ENCODE measurements around the gene GPR65. TPM values are rescaled to one million over a fixed set of nuclear protein-coding genes. Genes with fewer than 3 reads are reported as not detected.

Gene GPR65
- total RNA-seq, 1 donor from 2014 or later = not detected

DNA sequence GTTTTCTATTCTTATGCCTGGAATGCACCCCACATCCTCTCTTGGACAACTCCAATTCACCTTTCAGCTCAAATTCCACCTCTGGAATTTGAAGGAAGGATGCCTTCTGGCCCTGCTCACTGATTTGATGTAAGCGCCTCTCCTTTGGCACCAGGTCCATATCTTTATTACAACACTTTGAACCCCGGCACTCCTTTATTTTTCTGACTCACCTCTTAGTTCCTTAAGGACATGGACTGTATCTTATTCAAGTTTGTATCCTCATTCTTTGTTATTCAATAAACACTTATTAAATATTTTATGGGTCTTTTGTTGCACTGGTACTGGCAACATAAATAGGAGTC lies 15.0 kb upstream of the GPR65 start:
- H3K27me3 Mint-ChIP-seq (ENCODE audit: low read depth) = no peaks in the 10 kb centered on the region
- peaks cover 21% of the 10 kb centered on the region for H3K4me1 Mint-ChIP-seq (ENCODE audit: low read depth)
- TF ChIP-seq, protein P1, sequence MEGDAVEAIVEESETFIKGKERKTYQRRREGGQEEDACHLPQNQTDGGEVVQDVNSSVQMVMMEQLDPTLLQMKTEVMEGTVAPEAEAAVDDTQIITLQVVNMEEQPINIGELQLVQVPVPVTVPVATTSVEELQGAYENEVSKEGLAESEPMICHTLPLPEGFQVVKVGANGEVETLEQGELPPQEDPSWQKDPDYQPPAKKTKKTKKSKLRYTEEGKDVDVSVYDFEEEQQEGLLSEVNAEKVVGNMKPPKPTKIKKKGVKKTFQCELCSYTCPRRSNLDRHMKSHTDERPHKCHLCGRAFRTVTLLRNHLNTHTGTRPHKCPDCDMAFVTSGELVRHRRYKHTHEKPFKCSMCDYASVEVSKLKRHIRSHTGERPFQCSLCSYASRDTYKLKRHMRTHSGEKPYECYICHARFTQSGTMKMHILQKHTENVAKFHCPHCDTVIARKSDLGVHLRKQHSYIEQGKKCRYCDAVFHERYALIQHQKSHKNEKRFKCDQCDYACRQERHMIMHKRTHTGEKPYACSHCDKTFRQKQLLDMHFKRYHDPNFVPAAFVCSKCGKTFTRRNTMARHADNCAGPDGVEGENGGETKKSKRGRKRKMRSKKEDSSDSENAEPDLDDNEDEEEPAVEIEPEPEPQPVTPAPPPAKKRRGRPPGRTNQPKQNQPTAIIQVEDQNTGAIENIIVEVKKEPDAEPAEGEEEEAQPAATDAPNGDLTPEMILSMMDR (IDR thresholded peaks at IDR 0.05) = no peak
- DNase-seq (ENCODE audit: low spot score) = no peak
- no peaks in the 10 kb centered on the region for H3K36me3 Mint-ChIP-seq (ENCODE audit: low read depth)
- H3K9me3 Mint-ChIP-seq (ENCODE audit: low read depth) = no peaks in the 10 kb centered on the region
- no peak overlapping the region for H3K27ac Mint-ChIP-seq (ENCODE audit: unreplicated experiment)
- no peak overlapping the region for H3K4me3 Mint-ChIP-seq (ENCODE audit: unreplicated experiment)

DNA sequence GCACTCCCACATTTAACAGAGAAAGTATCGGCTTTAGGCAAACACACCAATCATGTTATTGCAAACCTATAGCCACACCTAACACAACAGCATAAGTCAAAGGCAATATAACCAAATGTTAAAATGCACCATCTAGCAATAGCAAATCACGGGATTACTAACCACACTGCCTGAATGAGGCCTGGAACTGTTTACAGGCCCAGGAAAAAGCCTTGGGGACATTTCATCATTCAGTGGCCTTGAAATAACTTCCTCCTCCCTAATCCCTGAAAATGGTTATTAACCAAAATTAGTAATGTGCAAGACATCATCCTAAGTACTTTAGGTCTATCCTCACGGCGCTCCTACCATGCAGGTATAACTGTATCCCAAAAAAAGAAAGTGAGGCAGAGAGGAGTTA lies 14.3 kb upstream of the GPR65 start:
- Mint-ChIP-seq H3K27me3 (ENCODE audit: low read depth) (no peaks in the 10 kb centered on the region), H3K27ac (ENCODE audit: unreplicated experiment) (no peak overlapping the region), H3K9me3 (ENCODE audit: low read depth) (no peaks in the 10 kb centered on the region), H3K4me3 (ENCODE audit: unreplicated experiment) (no peak overlapping the region), H3K4me1 (ENCODE audit: low read depth) (peaks cover 25% of the 10 kb centered on the region), H3K36me3 (ENCODE audit: low read depth) (no peaks in the 10 kb centered on the region)
- no peak for DNase-seq (ENCODE audit: low spot score)
- TF ChIP-seq, protein P1 (IDR thresholded peaks at IDR 0.05) = no peak

DNA sequence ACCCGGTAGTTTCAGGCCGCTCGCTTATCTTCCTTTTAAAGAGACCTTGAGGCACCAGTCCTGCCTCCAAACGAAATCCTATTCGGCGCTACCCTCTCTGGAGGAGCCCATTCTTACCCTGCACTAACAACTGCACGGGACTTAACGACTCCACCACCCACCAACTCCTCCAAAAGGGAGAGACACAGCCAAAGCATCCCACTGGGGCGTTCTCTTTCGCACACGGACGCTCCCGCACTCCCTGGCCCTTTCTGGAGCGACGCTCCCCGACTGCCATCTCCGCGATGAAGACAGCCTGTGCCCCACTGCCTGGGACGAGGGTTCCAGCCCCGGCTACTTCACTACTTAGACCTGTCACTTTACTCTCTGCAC lies 12.6 kb upstream of the GPR65 start:
- Mint-ChIP-seq H3K4me3 (ENCODE audit: unreplicated experiment) (peak overlapping the region; percentile 88), H3K27ac (ENCODE audit: unreplicated experiment) (peak overlapping the region; percentile 91), H3K27me3 (ENCODE audit: low read depth) (no peaks in the 10 kb centered on the region), H3K36me3 (ENCODE audit: low read depth) (no peaks in the 10 kb centered on the region), H3K9me3 (ENCODE audit: low read depth) (no peaks in the 10 kb centered on the region), H3K4me1 (ENCODE audit: low read depth) (peaks cover 35% of the 10 kb centered on the region)
- TF ChIP-seq, protein P1 (IDR thresholded peaks at IDR 0.05) = no peak
- no peak for DNase-seq (ENCODE audit: low spot score)

DNA sequence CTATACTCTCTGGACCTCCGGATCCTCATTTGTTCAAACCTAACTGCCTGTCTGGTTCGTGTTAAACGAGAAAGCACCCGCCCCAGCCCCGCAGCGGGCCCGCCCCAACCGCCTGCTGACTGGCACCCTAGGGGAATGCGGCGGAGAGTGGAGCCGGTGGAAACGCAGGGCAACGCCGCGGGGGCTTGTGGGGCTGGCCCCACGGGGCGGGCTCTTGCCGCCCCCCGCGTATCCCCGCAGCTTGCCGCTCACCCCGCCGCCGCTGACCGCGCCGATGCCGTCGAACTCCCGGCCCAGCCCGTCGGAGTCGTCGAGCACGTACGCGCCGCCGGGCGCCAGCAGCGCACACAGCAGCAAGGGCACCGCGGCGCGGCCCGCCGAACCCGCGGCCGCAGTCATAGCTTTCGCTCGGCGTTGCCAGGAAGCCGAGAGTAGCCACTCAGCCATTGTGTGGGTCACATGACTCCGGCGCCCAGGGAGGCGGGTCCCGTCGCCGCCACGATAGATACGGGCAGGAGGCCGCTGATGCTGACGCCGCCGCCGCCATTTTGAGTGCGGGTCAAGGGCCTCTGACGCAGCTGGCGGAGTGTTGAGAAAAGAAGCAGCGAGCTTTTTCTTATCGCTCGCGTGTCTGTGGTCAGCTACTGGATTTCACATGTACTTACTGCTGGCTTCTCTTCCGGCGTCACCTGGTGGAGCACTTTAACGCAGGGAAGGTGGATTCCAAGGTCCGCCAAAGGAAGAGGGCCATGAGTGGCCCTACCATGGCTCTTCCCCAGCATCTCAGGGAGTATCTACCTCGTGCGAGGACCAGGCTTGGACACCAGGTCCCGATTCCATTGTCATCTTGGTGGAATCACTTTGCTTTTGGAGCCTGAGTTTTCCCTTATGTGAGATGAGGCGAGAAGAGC lies 12.0 kb upstream of the GPR65 start, which contains the start of gene GALC:
Gene GALC, minus strand, starts transcription at position 465 of the 911 bp plus-strand sequence. Its CDS starts 18 bp downstream, at position 447.
- Mint-ChIP-seq H3K36me3 (ENCODE audit: low read depth) (no peaks in the 10 kb centered on the region), H3K27me3 (ENCODE audit: low read depth) (no peaks in the 10 kb centered on the region), H3K4me1 (ENCODE audit: low read depth) (peaks cover 35% of the 10 kb centered on the region), H3K4me3 (ENCODE audit: unreplicated experiment) (peak within 1 kb of the TSS; percentile 88), H3K27ac (ENCODE audit: unreplicated experiment) (peak within 1 kb of the TSS; percentile 93), H3K9me3 (ENCODE audit: low read depth) (no peaks in the 10 kb centered on the region)
- TF ChIP-seq, protein P1 (IDR thresholded peaks at IDR 0.05) = no peak
- DNase-seq (ENCODE audit: low spot score) = peak; percentile 96

DNA sequence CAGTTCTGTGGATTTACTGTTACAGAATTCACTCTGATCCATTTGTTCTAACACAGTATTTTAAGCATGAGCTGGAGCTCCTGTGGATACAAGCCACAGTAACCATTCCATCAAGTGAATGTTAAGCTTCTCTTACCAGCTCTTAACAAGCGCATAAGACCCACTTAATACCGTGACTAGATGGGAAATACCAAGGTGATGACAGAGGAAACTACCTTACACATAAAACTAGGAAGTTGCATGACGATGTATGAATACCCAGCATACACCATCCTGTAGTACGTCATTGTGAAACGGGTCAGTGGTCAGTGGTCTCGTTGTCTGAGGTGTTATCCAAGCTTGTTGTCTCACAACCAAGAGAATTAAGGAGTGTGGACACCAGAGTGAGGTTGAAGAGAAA lies 10.0 kb upstream of the GPR65 start:
- Mint-ChIP-seq H3K4me1 (ENCODE audit: low read depth) (peaks cover 35% of the 10 kb centered on the region), H3K9me3 (ENCODE audit: low read depth) (no peaks in the 10 kb centered on the region), H3K36me3 (ENCODE audit: low read depth) (no peaks in the 10 kb centered on the region), H3K4me3 (ENCODE audit: unreplicated experiment) (no peak overlapping the region), H3K27me3 (ENCODE audit: low read depth) (peaks cover 12% of the 10 kb centered on the region), H3K27ac (ENCODE audit: unreplicated experiment) (no peak overlapping the region)
- TF ChIP-seq, protein P1 (IDR thresholded peaks at IDR 0.05) = no peak
- no peak for DNase-seq (ENCODE audit: low spot score)
